NCI-H187 (cell line): ENCODE data around the gene INHA.

Experiments
- DNase-seq, 2 experiments: peaks; one replicate each; lab custom pipeline; 2025; lab: John Stamatoyannopoulos, UW

INHA gene

GRCh38 chr2:219572237-219573001, at the start of gene INHA:
Gene INHA (plus strand): TSS chr2:219572310. CDS start chr2:219572375, 65 bp downstream.
- no peak for DNase-seq

GRCh38 chr2:219523031-219523671, 49.0 kb upstream of the INHA start:
- no peak for DNase-seq

- no peak for DNase-seq
These were observed 47.3 kb upstream of the INHA start for GRCh38 chr2:219524817-219525216.

- no peak for DNase-seq
These were observed 46.4 kb upstream of the INHA start for GRCh38 chr2:219525533-219526232.

GRCh38 chr2:219526320-219527075, 45.6 kb upstream of the INHA start:
- no peak for DNase-seq

GRCh38 chr2:219527076-219527394, 45.1 kb upstream of the INHA start:
- no peak for DNase-seq

- DNase-seq, result no peak
These were observed 44.6 kb upstream of the INHA start for GRCh38 chr2:219527472-219527871.

GRCh38 chr2:219530048-219530963, 41.8 kb upstream of the INHA start:
- peak; percentile 3 to 55 for DNase-seq

- no peak for DNase-seq
These were observed 40.3 kb upstream of the INHA start for GRCh38 chr2:219531639-219532377.

- DNase-seq, result no peak
These were observed 39.8 kb upstream of the INHA start for GRCh38 chr2:219532378-219532649.

GRCh38 chr2:219533930-219534661, 38.0 kb upstream of the INHA start:
- no peak for DNase-seq

- DNase-seq, result no peak
These were observed 35.7 kb upstream of the INHA start for GRCh38 chr2:219536425-219536824.

GRCh38 chr2:219536967-219537366, 35.1 kb upstream of the INHA start:
- DNase-seq, result no peak

- DNase-seq, result no peak
These were observed 34.2 kb upstream of the INHA start for GRCh38 chr2:219537657-219538488.

- DNase-seq, result no peak
These were observed 33.6 kb upstream of the INHA start for GRCh38 chr2:219538504-219538951.

- no peak for DNase-seq
These were observed 32.9 kb upstream of the INHA start for GRCh38 chr2:219538956-219539788.

- DNase-seq, result no peak
These were observed 32.0 kb upstream of the INHA start for GRCh38 chr2:219539926-219540678.
